DMS153 (cell line): ENCODE measurements around the gene ZFP36.

Source experiments
- DNase-seq: peaks from one replicate; lab custom pipeline; 2025; lab: John Stamatoyannopoulos, UW

The ZFP36 gene

GRCh38 chr19:39419003-39419402, 12.4 kb downstream of the ZFP36 start:
- no peak for DNase-seq

GRCh38 chr19:39420769-39421168, 14.1 kb downstream of the ZFP36 start:
- no peak for DNase-seq

- no peak for DNase-seq
Measured at GRCh38 chr19:39422020-39422419, 15.4 kb downstream of the ZFP36 start.

- DNase-seq: no peak
Measured at GRCh38 chr19:39423258-39424086, 16.8 kb downstream of the ZFP36 start.

- DNase-seq: no peak
Measured at GRCh38 chr19:39424934-39425333, 18.3 kb downstream of the ZFP36 start.

- DNase-seq: no peak
Measured at GRCh38 chr19:39425744-39426143, 19.1 kb downstream of the ZFP36 start.

GRCh38 chr19:39426170-39426569, 19.5 kb downstream of the ZFP36 start:
- DNase-seq: no peak

GRCh38 chr19:39427707-39428106, 21.1 kb downstream of the ZFP36 start:
- DNase-seq: no peak

- DNase-seq: no peak
Measured at GRCh38 chr19:39428283-39429112, 21.9 kb downstream of the ZFP36 start.

GRCh38 chr19:39430675-39431593, 24.3 kb downstream of the ZFP36 start:
- peak; percentile 95 for DNase-seq

- DNase-seq: no peak
Measured at GRCh38 chr19:39432677-39433025, 26.0 kb downstream of the ZFP36 start.

GRCh38 chr19:39433480-39434079, 26.9 kb downstream of the ZFP36 start:
- no peak for DNase-seq

GRCh38 chr19:39434123-39435076, 27.8 kb downstream of the ZFP36 start:
- DNase-seq: no peak

GRCh38 chr19:39435499-39436349, 29.1 kb downstream of the ZFP36 start, which contains the start of gene RPS16:
Gene RPS16 (minus strand): TSS chr19:39435949. CDS start chr19:39435895, 54 bp downstream.
- peak; percentile 98 for DNase-seq

GRCh38 chr19:39436350-39436716, 29.7 kb downstream of the ZFP36 start:
- DNase-seq: no peak

GRCh38 chr19:39438270-39438934, 31.8 kb downstream of the ZFP36 start:
- DNase-seq: no peak

GRCh38 chr19:39444598-39445195, 38.0 kb downstream of the ZFP36 start:
- no peak for DNase-seq
